NCI-H2196 (cell line): ENCODE measurements around the gene TEX51.

Experiments used
- DNase-seq: peaks from one replicate; lab custom pipeline; 2025; ENCODE audit not compliant: unreplicated experiment; lab: John Stamatoyannopoulos, UW

TEX51 gene

GRCh38 chr2:126946318-126947102, 47.8 kb downstream of the TEX51 start:
- DNase-seq = no peak

- DNase-seq = no peak
These were observed 48.4 kb downstream of the TEX51 start for GRCh38 chr2:126947103-126947429.

GRCh38 chr2:126949775-126950174, 51.1 kb downstream of the TEX51 start:
- DNase-seq = no peak

DNA sequence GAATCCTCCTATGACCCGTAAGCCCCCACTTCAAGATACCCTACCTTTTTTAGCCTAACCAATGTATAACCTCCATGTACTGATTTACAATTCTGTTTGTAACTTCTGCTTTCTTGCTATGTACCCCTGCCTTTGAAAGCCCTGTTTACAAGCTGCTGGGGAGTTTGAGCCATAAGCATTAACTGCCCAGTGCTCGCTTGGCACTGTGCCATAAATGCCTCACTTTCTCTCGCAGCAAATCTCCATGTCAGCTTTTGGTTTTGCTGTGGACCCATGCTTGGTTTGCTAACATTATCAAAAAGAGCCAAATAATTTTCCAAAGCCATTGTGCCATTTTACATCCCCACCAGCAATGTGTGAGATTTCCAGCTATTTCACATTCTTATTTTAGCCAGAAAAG, 51.8 kb downstream of the TEX51 start:
- DNase-seq = no peak
